IPS DF 6.9 (cell line): ENCODE data around the gene DISP3.

Experiments
- DNase-seq: peaks from one replicate; pipeline ENCODE4 v3.0.0-alpha.2; 2013; ENCODE audit warnings: low read depth, low spot score
- H3K27ac ChIP-seq: one replicate; pipeline ENCODE4 v1.5.1; 2013; ENCODE audit warnings: low read length, control low read depth
- H3K27me3 ChIP-seq: 2 replicates; pipeline ENCODE4 v1.6.1; 2013; ENCODE audit warnings: mild to moderate bottlenecking, low read length; ENCODE audit not compliant: control insufficient read depth, insufficient read depth
- H3K36me3 ChIP-seq: 2 replicates; pipeline ENCODE4 v1.6.1; 2013; ENCODE audit warnings: low read length; ENCODE audit not compliant: control insufficient read depth, insufficient read depth
- H3K4me1 ChIP-seq: 2 replicates; pipeline ENCODE4 v1.6.1; 2013; ENCODE audit warnings: low read length; ENCODE audit not compliant: control insufficient read depth, insufficient read depth
- H3K4me3 ChIP-seq: 2 replicates; pipeline ENCODE4 v1.5.1; 2013; ENCODE audit warnings: mild to moderate bottlenecking, low read length
- H3K9me3 ChIP-seq: 2 replicates; pipeline ENCODE4 v1.6.1; 2013; ENCODE audit warnings: low read length, inconsistent platforms; ENCODE audit not compliant: control insufficient read depth, insufficient read depth
- WGBS: extraction: QIAGEN DNeasy Blood & Tissue Kit; methylation state at CpG from one replicate; pipeline ENCODE4 v1.1.7; 2013; ENCODE audit warnings: mixed read lengths, missing lambda C conversion rate; ENCODE audit not compliant: insufficient read length, insufficient coverage; 5-methylcytosine and 5-hydroxymethylcytosine counted together

The DISP3 gene

GRCh38 chr1:11529330-11529729 is 50.4 kb downstream of the DISP3 start:
- WGBS: no CpG with 5 or more reads among the region's 10 CpGs
- Histone ChIP-seq H3K4me3 (no peak overlapping the region), H3K27me3 (no peaks in the 10 kb centered on the region), H3K36me3 (no peaks in the 10 kb centered on the region), H3K9me3 (no peaks in the 10 kb centered on the region), H3K27ac (no peak overlapping the region), H3K4me1 (no peaks in the 10 kb centered on the region)
- DNase-seq: no peak

- H3K27me3 ChIP-seq: no peaks in the 10 kb centered on the region
- H3K36me3 ChIP-seq: no peaks in the 10 kb centered on the region; the same call in 1 of the 2 replicates
- no peak overlapping the region for H3K4me3 ChIP-seq
- H3K9me3 ChIP-seq: no peaks in the 10 kb centered on the region
- H3K27ac ChIP-seq: no peak overlapping the region
- no peaks in the 10 kb centered on the region for H3K4me1 ChIP-seq
- DNase-seq: no peak
- WGBS: no CpG with 5 or more reads among the region's 34 CpGs
Measured at GRCh38 chr1:11529763-11530730, 51.1 kb downstream of the DISP3 start.

GRCh38 chr1:11530731-11531311 is 51.9 kb downstream of the DISP3 start:
- H3K4me1 ChIP-seq: no peaks in the 10 kb centered on the region
- H3K27ac ChIP-seq: no peak overlapping the region
- no peaks in the 10 kb centered on the region for H3K27me3 ChIP-seq
- H3K36me3 ChIP-seq: no peaks in the 10 kb centered on the region; the same call in 1 of the 2 replicates
- no peak for DNase-seq
- H3K4me3 ChIP-seq: no peak overlapping the region
- WGBS: no CpG with 5 or more reads among the region's 15 CpGs
- no peaks in the 10 kb centered on the region for H3K9me3 ChIP-seq

GRCh38 chr1:11531314-11531870 is 52.4 kb downstream of the DISP3 start:
- H3K9me3 ChIP-seq: no peaks in the 10 kb centered on the region
- no peak overlapping the region for H3K4me3 ChIP-seq
- no peaks in the 10 kb centered on the region for H3K27me3 ChIP-seq
- H3K36me3 ChIP-seq: no peaks in the 10 kb centered on the region; the same call in 1 of the 2 replicates
- no peaks in the 10 kb centered on the region for H3K4me1 ChIP-seq
- no peak for DNase-seq
- no CpG with 5 or more reads among the region's 19 CpGs for WGBS
- H3K27ac ChIP-seq: no peak overlapping the region

GRCh38 chr1:11531943-11532342 is 53.0 kb downstream of the DISP3 start:
- H3K27me3 ChIP-seq: no peaks in the 10 kb centered on the region
- DNase-seq: no peak
- WGBS: no CpG with 5 or more reads among the region's 10 CpGs
- H3K27ac ChIP-seq: no peak overlapping the region
- no peak overlapping the region for H3K4me3 ChIP-seq
- H3K9me3 ChIP-seq: no peaks in the 10 kb centered on the region
- H3K36me3 ChIP-seq: no peaks in the 10 kb centered on the region; the same call in 1 of the 2 replicates
- no peaks in the 10 kb centered on the region for H3K4me1 ChIP-seq

DNA sequence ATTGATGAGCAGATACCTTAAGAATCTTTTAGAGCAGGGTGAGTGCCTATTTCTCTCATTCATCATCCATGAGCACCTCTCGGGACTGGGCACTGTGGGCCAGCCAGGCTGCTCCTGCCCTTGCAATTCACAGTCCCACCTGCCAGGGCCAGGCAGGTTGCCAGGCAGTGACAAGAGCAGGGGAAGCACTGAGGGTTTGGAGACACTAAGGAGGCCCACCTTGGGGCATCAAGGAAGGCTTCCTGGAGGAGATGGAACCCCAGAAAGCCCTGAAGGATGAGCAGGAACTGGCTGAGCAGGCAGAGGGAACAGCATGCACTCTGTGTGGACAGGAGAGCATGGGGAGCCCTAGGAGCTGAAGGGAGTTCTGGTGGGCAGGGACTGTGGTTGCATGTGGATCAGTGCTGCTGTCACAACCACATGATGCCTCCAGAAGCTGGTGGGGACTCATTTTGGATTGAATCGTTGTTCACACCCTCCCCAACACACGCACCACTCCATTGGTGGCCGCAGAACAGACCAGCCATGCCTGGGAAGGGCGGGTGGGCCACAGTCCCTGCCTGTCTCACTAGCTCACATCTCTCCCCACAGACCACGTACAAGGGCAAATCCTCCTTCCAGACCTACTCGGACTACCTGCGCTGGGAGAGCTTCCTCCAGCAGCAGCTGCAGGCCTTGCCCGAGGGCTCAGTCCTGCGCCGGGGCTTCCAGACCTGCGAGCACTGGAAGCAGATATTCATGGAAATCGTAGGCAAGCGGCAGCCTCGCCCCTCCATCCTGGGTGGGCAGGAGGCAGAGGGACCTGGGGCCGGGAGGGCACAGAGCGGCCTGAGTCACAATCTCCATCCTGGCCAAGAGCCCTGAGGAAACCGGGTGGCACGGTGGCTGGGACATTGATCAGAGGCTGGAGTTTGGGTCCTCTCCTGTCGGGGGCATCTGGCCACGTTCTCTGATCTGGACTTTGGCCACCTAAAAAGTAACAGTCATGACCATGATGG is 55.1 kb downstream of the DISP3 start:
- no peak overlapping the region for H3K4me3 ChIP-seq
- no peak overlapping the region for H3K27ac ChIP-seq
- H3K36me3 ChIP-seq: no peaks in the 10 kb centered on the region; the same call in 1 of the 2 replicates
- 0 out of 2 replicates have a peak, but pooled peaks cover 1% of the 10 kb centered on the region for H3K4me1 ChIP-seq
- DNase-seq: no peak
- H3K27me3 ChIP-seq: no peaks in the 10 kb centered on the region
- no peaks in the 10 kb centered on the region for H3K9me3 ChIP-seq
- WGBS: no CpG with 5 or more reads among the region's 21 CpGs

GRCh38 chr1:11534846-11535245 is 55.9 kb downstream of the DISP3 start:
- Histone ChIP-seq H3K27ac (no peak overlapping the region), H3K4me3 (no peak overlapping the region), H3K4me1 (0 out of 2 replicates have a peak, but pooled peaks cover 1% of the 10 kb centered on the region), H3K27me3 (no peaks in the 10 kb centered on the region), H3K36me3 (no peaks in the 10 kb centered on the region; the same call in 1 of the 2 replicates), H3K9me3 (no peaks in the 10 kb centered on the region)
- WGBS: no CpG with 5 or more reads among the region's 17 CpGs
- no peak for DNase-seq

- peaks cover 3% of the 10 kb centered on the region; the same call in 1 of the 2 replicates for H3K4me1 ChIP-seq
- no peak overlapping the region for H3K4me3 ChIP-seq
- H3K27me3 ChIP-seq: no peaks in the 10 kb centered on the region
- H3K36me3 ChIP-seq: no peaks in the 10 kb centered on the region; the same call in 1 of the 2 replicates
- H3K27ac ChIP-seq: no peak overlapping the region
- H3K9me3 ChIP-seq: no peaks in the 10 kb centered on the region
- DNase-seq: no peak
- WGBS: no CpG with 5 or more reads among the region's 12 CpGs
Measured at GRCh38 chr1:11535316-11535715, 56.4 kb downstream of the DISP3 start.

- Histone ChIP-seq H3K27me3 (no peaks in the 10 kb centered on the region), H3K27ac (no peak overlapping the region), H3K36me3 (no peaks in the 10 kb centered on the region; the same call in 1 of the 2 replicates), H3K4me1 (peaks cover 3% of the 10 kb centered on the region; the same call in 1 of the 2 replicates), H3K4me3 (no peak overlapping the region), H3K9me3 (no peaks in the 10 kb centered on the region)
- no CpG with 5 or more reads among the region's 33 CpGs for WGBS
- no peak for DNase-seq
Measured at GRCh38 chr1:11535761-11536572, 57.0 kb downstream of the DISP3 start.
